Upper lobe of left lung (tissue), 4 donors: Measurements from ENCODE around the gene SERPINB10.

Source experiments
- CTCF ChIP-seq, 6 experiments: fragments of 450-650 bp in 4 of 6; fragments of 200-600 bp in 2 of 6; sonication (generic) in 2 of 6; IDR thresholded peaks; one replicate each; pipeline ENCODE4 v1.5.1; 2016 to 2019; ENCODE audit warnings: antibody characterized with exemption in 6 of 6
- POLR2AphosphoS5 ChIP-seq, 2 donors: sonication (generic); formaldehyde crosslinking; IDR thresholded peaks; one replicate each; pipeline ENCODE4 v1.5.1; 2017; ENCODE audit warnings: antibody characterized with exemption in 2 of 2

- TF ChIP-seq CTCF (IDR thresholded peaks at IDR 0.05) (no peak), POLR2AphosphoS5 (IDR thresholded peaks at IDR 0.05) (no peak)
Measured at GRCh38 chr18:63964908-63965307, 57.1 kb downstream of the SERPINB10 start.
